ENCODE results near the gene TMPRSS7. TPM values are rescaled to one million over a fixed set of nuclear protein-coding genes. Genes with fewer than 3 reads are reported as not detected.
A peak's percentile ranks its signal among the peaks of the same experiment; 100 is the strongest.

Gene TMPRSS7
- total and polyA plus RNA-seq, 2 of the 8 experiments (the other 6 are each of a cell fraction or from before 2014, with no cell fraction given), result not detected

GRCh38 chr3:112000367-112000771 lies 34.2 kb upstream of the TMPRSS7 start:
- Histone ChIP-seq H2BK5ac (ENCODE audit: low read depth, low read length) (no peak overlapping the region), H2BK12ac (ENCODE audit: low read depth, low read length) (no peak overlapping the region; the same call in 1 of the 2 replicates), H3K4me3 (ENCODE audit: extremely low read depth in 1 of 4, insufficient read depth in 2 of 4, low read depth in 3 of 4, low read length in 4 of 4) (peak overlapping the region in 2 of 4 experiments; percentile 7 to 70; a peak in 5 of 8 replicates), H3K23me2 (ENCODE audit: low read depth, low read length) (peaks cover 12% of the 10 kb centered on the region), H3K27ac (ENCODE audit: low read depth, low read length) (no peak overlapping the region), H3K23ac (ENCODE audit: insufficient read length) (no peak overlapping the region), H4K91ac (replicated peaks; ENCODE audit: insufficient read length, low read length) (no peak overlapping the region), H3K79me1 (ENCODE audit: low read depth, low read length) (no peaks in the 10 kb centered on the region), H4K8ac (ENCODE audit: extremely low read depth, insufficient read depth, low read length) (no peak overlapping the region), H3K18ac (ENCODE audit: extremely low read depth, low read length) (no peak overlapping the region), H2BK120ac (replicated peaks; ENCODE audit: low read depth, low read length) (no peak overlapping the region), H3K27me3 (replicated peaks in 1 of 4; ENCODE audit: control insufficient read depth in 3 of 4, extremely low read depth in 1 of 4, insufficient read depth in 3 of 4, low read length in 3 of 4) (peaks cover 1 to 22% (median 9%) of the 10 kb centered on the region in 4 experiments; a peak in 4 of 7 replicates), H2AFZ (ENCODE audit: low read length) (no peak overlapping the region), H2AK5ac (ENCODE audit: low read depth, low read length) (0 out of 2 replicates have a peak overlapping the region, but pooled peaks have one; percentile 15), H3K79me2 (ENCODE audit: control insufficient read depth in 1 of 2, insufficient read depth in 2 of 2, low read length in 2 of 2) (no peaks in the 10 kb centered on the region), H3K4me1 (replicated peaks in 1 of 4; ENCODE audit: control insufficient read depth in 3 of 4, insufficient read depth in 4 of 4, low read length in 3 of 4) (peaks cover 3 to 10% (median 6%) of the 10 kb centered on the region in 4 experiments; a peak in 5 of 7 replicates), H4K5ac (ENCODE audit: insufficient read length, low read depth, low read length) (no peak overlapping the region), H3K4me2 (ENCODE audit: insufficient read depth in 1 of 2, low read depth in 2 of 2, low read length in 2 of 2) (peak overlapping the region; percentile 85 to 92), H4K20me1 (replicated peaks in 1 of 2; ENCODE audit: control insufficient read depth in 1 of 2, insufficient read depth in 2 of 2, low read length in 2 of 2) (peaks cover 3% of the 10 kb centered on the region in 2 experiments), H2BK15ac (ENCODE audit: low read length) (no peak overlapping the region), H3K14ac (ENCODE audit: insufficient read length) (no peak overlapping the region), H3K9me3 (ENCODE audit: insufficient read depth in 2 of 2, low read depth in 1 of 2, low read length in 1 of 2) (no peaks in the 10 kb centered on the region), H3K4ac (replicated peaks; ENCODE audit: insufficient read length, low read depth, low read length) (no peak overlapping the region), H2BK20ac (ENCODE audit: low read length) (no peak overlapping the region), H3K36me3 (ENCODE audit: control insufficient read depth in 2 of 4, insufficient read depth in 4 of 4, low read length in 3 of 4) (peaks cover 0 to 2% (median 1%) of the 10 kb centered on the region in 4 experiments; a peak in 3 of 8 replicates), H3K56ac (replicated peaks; ENCODE audit: insufficient read length, low read depth, low read length) (no peak overlapping the region), H3K9ac (replicated peaks in 1 of 4; ENCODE audit: extremely low read depth in 1 of 4, low read depth in 3 of 4, low read length in 3 of 4) (no peak overlapping the region)
- 70% methylated on average over 5 of the region's 5 CpGs; no CpG with 5 or more reads in 1 of the 2 experiments for WGBS, 2 experiments (ENCODE audit: extremely low coverage in 1 of 2, insufficient coverage in 1 of 2, insufficient read length in 1 of 2, insufficient replicate concordance in 2 of 2, low coverage in 1 of 2, low lambda C conversion rate in 2 of 2, missing lambda C conversion rate in 1 of 2)
- ChIA-PET POLR2A (ENCODE audit: partially characterized antibody) (interaction anchor here (0.7 to 4.1 kb wide), 6 partner anchors 8 to 283 kb away, joined by 3 to 22 read pairs (median 8); partner anchors contain the start of gene ABHD10), CTCF (ENCODE audit: partially characterized antibody) (interaction anchor here (1.4 to 21.3 kb wide), 7 partner anchors 10 to 285 kb away, joined by 3 to 384 read pairs (median 7); partner anchors contain the start of gene ABHD10)
- DNase-seq (ENCODE audit: low read depth in 1 of 2, low spot score in 2 of 2) (no peak), FAIRE-seq (no peak)
- TF ChIP-seq, protein P1, sequence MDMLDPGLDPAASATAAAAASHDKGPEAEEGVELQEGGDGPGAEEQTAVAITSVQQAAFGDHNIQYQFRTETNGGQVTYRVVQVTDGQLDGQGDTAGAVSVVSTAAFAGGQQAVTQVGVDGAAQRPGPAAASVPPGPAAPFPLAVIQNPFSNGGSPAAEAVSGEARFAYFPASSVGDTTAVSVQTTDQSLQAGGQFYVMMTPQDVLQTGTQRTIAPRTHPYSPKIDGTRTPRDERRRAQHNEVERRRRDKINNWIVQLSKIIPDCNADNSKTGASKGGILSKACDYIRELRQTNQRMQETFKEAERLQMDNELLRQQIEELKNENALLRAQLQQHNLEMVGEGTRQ (IDR thresholded peaks at IDR 0.05; ENCODE audit: low read length), result no peak
- TF ChIP-seq JUND (IDR thresholded peaks at IDR 0.05; ENCODE audit: low read length) (no peak), EP300 (IDR thresholded peaks at IDR 0.05; ENCODE audit: borderline replicate concordance in 1 of 2, low read depth in 2 of 2, low read length in 2 of 2) (no peak)
